IPS DF 6.9 (cell line): ENCODE results near the gene DCAF16.
A peak's percentile ranks its signal among the peaks of the same experiment; 100 is the strongest.

Experiments used
- DNase-seq: peaks from one replicate; pipeline ENCODE4 v3.0.0-alpha.2; 2013; ENCODE audit warnings: low read depth, low spot score
- H3K27ac ChIP-seq: one replicate; pipeline ENCODE4 v1.5.1; 2013; ENCODE audit warnings: low read length, control low read depth
- H3K27me3 ChIP-seq: 2 replicates; pipeline ENCODE4 v1.6.1; 2013; ENCODE audit warnings: mild to moderate bottlenecking, low read length; ENCODE audit not compliant: control insufficient read depth, insufficient read depth
- H3K36me3 ChIP-seq: 2 replicates; pipeline ENCODE4 v1.6.1; 2013; ENCODE audit warnings: low read length; ENCODE audit not compliant: control insufficient read depth, insufficient read depth
- H3K4me1 ChIP-seq: 2 replicates; pipeline ENCODE4 v1.6.1; 2013; ENCODE audit warnings: low read length; ENCODE audit not compliant: control insufficient read depth, insufficient read depth
- H3K4me3 ChIP-seq: 2 replicates; pipeline ENCODE4 v1.5.1; 2013; ENCODE audit warnings: mild to moderate bottlenecking, low read length
- H3K9me3 ChIP-seq: 2 replicates; pipeline ENCODE4 v1.6.1; 2013; ENCODE audit warnings: low read length, inconsistent platforms; ENCODE audit not compliant: control insufficient read depth, insufficient read depth
- WGBS: extraction: QIAGEN DNeasy Blood & Tissue Kit; methylation state at CpG from one replicate; pipeline ENCODE4 v1.1.7; 2013; ENCODE audit warnings: mixed read lengths, missing lambda C conversion rate; ENCODE audit not compliant: insufficient read length, insufficient coverage; 5-methylcytosine and 5-hydroxymethylcytosine counted together

The DCAF16 gene

DNA sequence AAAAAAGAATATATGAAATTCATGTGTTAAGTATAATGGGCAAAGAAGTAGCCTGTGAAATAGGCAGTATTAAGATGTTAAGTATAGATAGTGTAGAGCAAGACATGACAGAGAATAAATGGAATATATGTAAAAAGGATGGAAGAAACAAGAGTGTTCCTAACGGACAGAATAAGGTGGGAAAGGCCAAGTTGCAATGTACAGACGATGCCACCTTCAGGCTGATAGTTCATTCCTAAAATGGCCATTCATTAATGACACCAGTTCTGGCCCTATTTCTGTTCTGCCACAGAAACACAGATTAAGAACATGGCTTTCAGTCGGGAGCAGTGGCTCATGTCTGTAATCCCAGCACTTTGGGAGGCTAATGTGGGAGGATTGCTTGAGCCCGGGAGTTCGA is 24.7 kb downstream of the DCAF16 start:
- Histone ChIP-seq H3K4me3 (no peak overlapping the region), H3K4me1 (peaks cover 3% of the 10 kb centered on the region; the same call in 1 of the 2 replicates), H3K9me3 (no peaks in the 10 kb centered on the region), H3K27me3 (peaks cover 16% of the 10 kb centered on the region; the same call in 1 of the 2 replicates), H3K27ac (no peak overlapping the region), H3K36me3 (no peaks in the 10 kb centered on the region)
- no CpG with 5 or more reads among the region's 5 CpGs for WGBS
- DNase-seq = no peak

DNA sequence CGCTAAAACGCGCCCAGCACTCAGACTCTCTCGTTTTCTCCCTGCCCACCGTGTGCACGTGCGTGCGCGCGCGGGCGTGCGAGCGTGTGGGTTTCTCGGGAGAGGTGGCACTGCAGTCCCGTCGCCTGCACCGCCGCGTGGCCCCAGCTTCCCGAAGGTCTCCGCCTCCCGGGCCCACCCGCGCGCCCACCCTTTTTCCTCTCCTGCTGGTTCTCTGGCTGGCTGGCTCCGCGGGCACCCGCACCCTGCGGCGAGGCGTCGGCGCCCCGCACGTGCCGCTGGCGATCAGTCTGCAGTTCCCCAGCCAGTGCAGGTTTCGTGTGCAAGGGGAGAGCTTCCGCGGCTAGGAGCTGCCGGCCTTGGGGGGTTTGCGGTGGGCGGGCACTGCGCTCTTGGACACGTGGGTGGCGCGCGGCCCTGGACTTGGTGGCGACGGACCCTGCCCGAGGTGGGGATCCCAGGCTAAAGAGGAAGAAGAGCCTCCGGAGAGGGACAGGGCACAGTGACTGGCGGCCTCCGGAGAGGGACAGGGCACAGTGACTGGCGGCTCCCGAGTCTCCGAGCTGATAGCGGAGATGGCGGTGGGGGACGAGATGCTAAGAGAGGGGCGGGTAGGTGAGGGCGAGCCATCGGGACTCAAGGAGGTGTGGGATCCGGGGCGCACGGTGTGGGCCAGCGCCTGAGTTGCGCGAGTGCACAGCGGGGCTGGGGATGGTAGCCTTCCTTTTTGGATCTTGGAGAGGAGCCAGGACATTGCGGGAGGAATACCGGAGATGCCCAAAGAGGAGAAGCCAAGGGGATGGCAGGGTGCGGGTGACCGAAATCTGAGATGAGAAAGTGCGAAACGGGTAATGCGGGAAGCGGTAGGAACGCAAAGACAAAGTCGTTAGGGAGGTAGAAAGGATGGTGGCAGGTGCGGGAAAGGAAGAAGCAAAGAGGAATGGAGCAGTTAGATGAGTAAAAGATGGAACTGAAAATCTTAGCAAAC is 29.0 kb downstream of the DCAF16 start, which contains the start of gene FAM184B:
Gene FAM184B, minus strand, starts transcription at position 322 of the 988 bp plus-strand sequence. CDS start 322 bp downstream, outside the sequence.
- no peaks in the 10 kb centered on the region for H3K36me3 ChIP-seq
- DNase-seq = no peak
- H3K27ac ChIP-seq = no peak within 1 kb of the TSS
- H3K4me1 ChIP-seq = peaks cover 3% of the 10 kb centered on the region; the same call in 1 of the 2 replicates
- no peaks in the 10 kb centered on the region for H3K9me3 ChIP-seq
- H3K27me3 ChIP-seq = peaks cover 28% of the 10 kb centered on the region; the same call in 1 of the 2 replicates
- peak within 1 kb of the TSS; percentile 27; the same call in 1 of the 2 replicates for H3K4me3 ChIP-seq
- WGBS = no CpG with 5 or more reads among the region's 82 CpGs

DNA sequence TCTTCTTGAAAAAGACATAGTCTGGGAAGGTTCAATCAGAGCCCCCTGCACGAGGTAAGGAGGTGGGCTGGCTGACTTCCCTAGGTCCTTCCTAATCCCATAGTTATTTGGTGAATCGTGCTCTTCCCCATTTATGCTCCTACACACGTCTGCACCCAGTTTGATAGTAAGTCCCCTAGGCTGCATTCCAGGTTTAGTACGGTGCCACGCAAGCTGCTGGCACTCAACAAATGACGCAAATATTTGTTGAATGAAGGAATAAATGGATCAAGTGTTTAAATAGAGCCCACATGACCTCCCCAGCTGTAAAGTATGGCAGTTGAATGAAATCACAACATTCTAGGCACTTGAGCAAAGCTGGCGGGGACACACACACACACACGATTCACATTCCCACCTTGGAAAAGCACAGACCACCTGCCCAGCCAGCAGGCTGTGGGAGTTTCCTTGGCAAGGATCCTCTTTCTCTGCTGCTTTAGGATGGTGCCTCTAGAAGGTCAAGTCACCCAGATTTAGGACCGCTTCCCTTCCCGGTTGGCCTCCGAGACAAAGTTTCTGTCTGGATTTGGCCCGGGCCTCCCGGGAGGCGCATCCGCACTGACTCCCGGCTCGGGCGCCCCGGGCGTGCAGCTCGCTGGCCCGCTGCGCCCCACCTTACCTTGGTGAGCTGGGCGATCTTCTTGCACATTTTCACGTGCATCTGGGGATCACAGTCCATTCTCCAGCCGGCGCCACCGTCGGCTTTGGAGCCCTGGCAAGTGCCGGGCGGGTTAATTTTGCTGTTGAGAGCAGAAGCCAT is 29.9 kb downstream of the DCAF16 start:
- peaks cover 3% of the 10 kb centered on the region; the same call in 1 of the 2 replicates for H3K4me1 ChIP-seq
- no CpG with 5 or more reads among the region's 31 CpGs for WGBS
- peak overlapping the region; percentile 27; the same call in 1 of the 2 replicates for H3K4me3 ChIP-seq
- no peaks in the 10 kb centered on the region for H3K36me3 ChIP-seq
- H3K27ac ChIP-seq = no peak overlapping the region
- H3K27me3 ChIP-seq = peaks cover 28% of the 10 kb centered on the region; the same call in 1 of the 2 replicates
- no peak for DNase-seq
- H3K9me3 ChIP-seq = no peaks in the 10 kb centered on the region

DNA sequence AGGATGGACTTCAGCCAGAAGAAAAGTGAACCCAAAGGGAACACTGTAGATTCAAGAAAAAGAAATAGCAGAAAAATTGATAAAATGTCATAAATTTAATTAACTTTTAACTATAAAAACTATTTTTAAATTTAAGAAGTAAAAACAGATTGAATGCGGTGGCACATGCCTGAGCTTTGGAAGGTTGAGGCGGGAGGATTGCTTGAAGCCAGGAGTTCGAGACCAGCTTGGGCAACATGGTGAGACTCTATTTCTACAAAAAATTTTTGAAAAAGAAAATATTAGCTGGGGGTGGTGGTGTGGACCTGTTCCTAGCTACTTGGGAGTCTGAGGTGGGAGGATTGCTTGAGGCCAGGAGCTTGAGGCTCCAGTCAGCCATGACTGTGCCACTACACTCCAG is 32.1 kb downstream of the DCAF16 start:
- Histone ChIP-seq H3K4me1 (peaks cover 3% of the 10 kb centered on the region; the same call in 1 of the 2 replicates), H3K9me3 (no peaks in the 10 kb centered on the region), H3K27me3 (peaks cover 28% of the 10 kb centered on the region; the same call in 1 of the 2 replicates), H3K36me3 (no peaks in the 10 kb centered on the region), H3K27ac (no peak overlapping the region), H3K4me3 (no peak overlapping the region)
- DNase-seq = no peak
- WGBS = no CpG with 5 or more reads among the region's 3 CpGs

DNA sequence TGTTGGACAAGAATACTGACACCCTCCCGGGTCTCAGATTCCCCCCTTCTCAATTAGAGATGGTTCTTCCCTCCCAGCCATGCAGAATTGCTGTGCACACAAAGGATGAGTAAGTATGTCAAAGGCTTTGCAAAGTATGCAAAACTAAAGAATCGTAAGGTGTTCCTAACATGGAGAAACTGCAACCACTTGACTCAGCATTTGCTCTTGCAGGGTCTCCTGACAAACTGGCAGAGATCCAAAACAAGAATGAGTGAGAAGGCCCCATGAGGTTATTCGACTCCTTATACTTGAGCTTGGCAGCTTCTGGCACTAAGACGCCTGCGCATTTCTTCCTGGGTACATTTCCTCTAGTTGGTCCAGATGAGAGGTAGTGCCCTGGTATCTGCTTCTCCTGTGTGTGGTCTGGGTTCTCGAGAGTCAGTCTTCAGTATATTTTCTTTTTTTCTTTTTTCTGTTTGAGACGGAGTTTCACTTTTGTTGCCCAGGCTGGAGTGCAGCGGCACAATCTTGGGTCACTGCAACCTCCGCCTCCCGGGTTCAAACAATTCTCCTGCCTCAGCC is 37.3 kb downstream of the DCAF16 start:
- H3K36me3 ChIP-seq = no peaks in the 10 kb centered on the region
- H3K27ac ChIP-seq = no peak overlapping the region
- DNase-seq = no peak
- H3K9me3 ChIP-seq = no peaks in the 10 kb centered on the region
- H3K4me3 ChIP-seq = no peak overlapping the region
- no CpG with 5 or more reads among the region's 10 CpGs for WGBS
- H3K27me3 ChIP-seq = no peaks in the 10 kb centered on the region
- no peaks in the 10 kb centered on the region for H3K4me1 ChIP-seq

DNA sequence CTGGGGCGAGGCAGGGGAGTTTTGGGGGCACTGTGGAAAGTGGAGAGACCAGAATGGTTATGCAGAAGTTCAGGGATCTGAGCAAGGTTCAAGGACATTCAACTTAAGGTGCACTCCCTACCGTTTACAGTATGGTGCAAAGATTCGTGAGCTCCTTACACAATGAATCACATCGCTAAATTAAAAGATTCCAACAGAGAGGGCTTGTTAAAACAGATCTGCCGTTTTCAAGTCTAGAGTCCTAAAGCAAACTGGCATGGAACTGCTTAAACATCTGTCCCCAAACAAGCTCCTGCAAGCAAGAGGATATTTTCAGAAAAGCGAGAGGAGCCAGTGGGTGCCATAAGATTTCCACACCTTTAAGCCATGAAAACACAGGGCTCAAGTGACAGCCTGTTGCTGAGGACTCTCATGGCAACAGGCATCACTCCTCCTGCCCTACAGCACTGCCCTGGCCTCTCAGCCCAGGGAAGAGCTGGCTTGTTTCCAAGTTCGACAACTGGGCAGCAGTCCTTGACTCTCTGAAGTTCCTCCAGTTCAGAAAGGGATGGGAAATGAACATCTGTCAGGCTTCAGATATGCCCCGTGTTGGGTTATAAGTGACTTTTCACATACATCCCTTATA is 39.2 kb downstream of the DCAF16 start:
- H3K27ac ChIP-seq = no peak overlapping the region
- no CpG with 5 or more reads among the region's 8 CpGs for WGBS
- no peak for DNase-seq
- no peak overlapping the region for H3K4me3 ChIP-seq
- H3K4me1 ChIP-seq = no peaks in the 10 kb centered on the region
- 0 out of 2 replicates have a peak, but pooled peaks cover 2% of the 10 kb centered on the region for H3K9me3 ChIP-seq
- no peaks in the 10 kb centered on the region for H3K36me3 ChIP-seq
- no peaks in the 10 kb centered on the region for H3K27me3 ChIP-seq

DNA sequence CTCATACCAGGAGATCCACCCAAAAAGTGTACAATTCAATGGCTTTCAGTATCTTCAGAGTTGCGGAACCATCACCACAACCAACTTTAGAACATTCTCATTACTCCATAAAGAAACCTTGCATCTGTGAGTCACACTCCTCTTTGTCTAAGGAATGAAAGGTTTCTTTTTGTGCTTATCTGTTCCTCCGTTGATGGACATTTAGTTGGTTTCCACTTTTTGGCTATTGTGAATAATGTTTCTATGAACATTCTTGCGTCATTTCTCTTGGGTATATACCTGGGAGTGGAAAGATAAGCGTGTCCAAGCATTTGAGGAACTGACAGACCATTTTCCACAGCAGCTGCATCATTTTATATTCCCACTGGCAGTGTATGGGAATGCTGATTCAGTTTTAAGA is 39.7 kb downstream of the DCAF16 start:
- DNase-seq = no peak
- Histone ChIP-seq H3K27me3 (no peaks in the 10 kb centered on the region), H3K4me3 (no peak overlapping the region), H3K36me3 (no peaks in the 10 kb centered on the region), H3K9me3 (peaks cover 2% of the 10 kb centered on the region), H3K27ac (no peak overlapping the region), H3K4me1 (no peaks in the 10 kb centered on the region)
- WGBS = no CpG with 5 or more reads among the region's 4 CpGs

DNA sequence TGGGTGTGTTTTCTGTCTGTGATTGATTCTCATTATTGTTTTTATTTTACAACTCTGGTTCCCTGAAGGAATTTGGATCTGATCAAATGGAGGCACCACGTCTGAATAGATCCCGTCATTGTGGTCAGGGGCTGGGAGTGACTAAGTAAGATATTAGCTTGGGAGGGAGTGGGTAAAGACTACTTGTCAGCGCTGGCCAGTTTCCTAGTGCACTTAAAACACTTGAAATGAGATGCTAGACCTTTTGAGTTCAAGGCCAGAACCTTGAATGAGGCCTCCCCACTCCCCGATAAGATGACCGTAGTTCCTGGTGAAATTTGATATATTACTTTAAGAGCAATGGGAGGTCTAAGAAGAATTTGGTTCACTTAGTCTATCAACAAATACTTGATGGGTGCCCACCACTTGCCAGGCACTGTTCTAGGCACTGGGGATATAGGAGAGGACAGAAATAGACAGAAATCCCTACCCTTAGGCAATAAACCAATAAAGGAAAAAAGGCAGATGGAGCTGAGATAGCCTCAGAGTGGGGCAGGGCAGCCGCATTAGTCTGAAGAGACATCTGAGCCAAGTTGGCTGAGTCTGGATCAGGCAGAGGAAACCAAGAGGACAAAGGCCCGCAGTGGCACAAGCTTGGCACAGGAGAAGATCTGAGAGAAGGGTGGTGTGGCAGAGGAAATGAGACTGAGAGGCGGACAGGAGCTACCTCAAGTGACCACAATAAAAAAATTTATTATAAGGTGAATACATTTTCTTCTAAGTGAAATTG is 41.0 kb downstream of the DCAF16 start:
- WGBS = no CpG with 5 or more reads among the region's 8 CpGs
- DNase-seq = no peak
- Histone ChIP-seq H3K9me3 (peaks cover 3% of the 10 kb centered on the region), H3K36me3 (no peaks in the 10 kb centered on the region), H3K4me3 (no peak overlapping the region), H3K27me3 (no peaks in the 10 kb centered on the region), H3K27ac (no peak overlapping the region), H3K4me1 (no peaks in the 10 kb centered on the region)

DNA sequence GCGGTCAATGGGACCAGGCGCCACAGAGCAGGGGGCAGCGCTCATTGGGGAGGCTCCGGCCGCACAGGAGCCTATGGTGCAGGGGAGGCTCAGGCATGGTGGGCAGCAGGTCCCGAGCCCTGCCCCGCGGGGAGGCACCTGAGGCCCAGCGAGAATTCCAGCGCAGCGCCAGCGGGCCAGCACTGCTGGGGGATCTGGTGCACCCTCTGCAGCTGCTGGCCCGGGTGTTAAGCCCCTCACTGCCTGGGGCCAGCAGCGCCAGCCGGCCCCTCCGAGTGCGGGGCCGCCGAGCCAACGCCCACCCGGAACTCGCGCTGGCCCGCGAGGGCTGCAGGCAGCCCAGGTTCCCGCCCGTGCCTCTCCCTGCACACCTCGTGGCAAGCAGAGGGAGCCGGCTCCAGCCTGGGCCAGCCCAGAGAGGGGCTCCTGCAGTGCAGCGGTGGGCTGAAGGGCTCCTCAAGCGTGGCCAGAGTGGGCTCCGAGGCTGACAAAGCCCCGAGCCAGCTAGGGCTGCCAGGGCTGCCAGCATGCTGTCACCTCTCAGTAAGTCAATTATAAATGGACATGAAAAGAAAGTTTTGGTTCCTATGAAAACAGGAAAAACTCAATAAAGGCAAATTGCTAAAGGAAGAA is 43.6 kb downstream of the DCAF16 start:
- Histone ChIP-seq H3K4me3 (no peak overlapping the region), H3K4me1 (no peaks in the 10 kb centered on the region), H3K27me3 (no peaks in the 10 kb centered on the region), H3K27ac (no peak overlapping the region), H3K9me3 (peaks cover 3% of the 10 kb centered on the region), H3K36me3 (no peaks in the 10 kb centered on the region)
- no CpG with 5 or more reads among the region's 33 CpGs for WGBS
- no peak for DNase-seq
